ENCODE data around the gene S100A2.

GRCh38 chr1:153607381-153607780 is 41.7 kb upstream of the S100A2 start:
- TF ChIP-seq CTCF (conservative IDR thresholded peaks at IDR 0.05; ENCODE audit: low read length) (no peak), EZH2phosphoT487 (IDR thresholded peaks at IDR 0.05; ENCODE audit: borderline replicate concordance) (no peak)
